SK-N-SH (cell line): ENCODE data around the gene CDH13.

Experiments used
- FOXJ3 ChIP-seq: sonication (generic); formaldehyde crosslinking; IDR thresholded peaks from 2 replicates; pipeline ENCODE4 v1.5.1; 2020; ENCODE audit warnings: mild to moderate bottlenecking, missing genetic modification reagents
- NFIC ChIP-seq: IDR thresholded peaks from 2 replicates; pipeline ENCODE4 v1.4.0; 2012; ENCODE audit warnings: borderline replicate concordance
- TAF1 ChIP-seq: IDR thresholded peaks from 2 replicates; pipeline ENCODE4 v1.6.1; 2012; ENCODE audit warnings: low read depth, mild to moderate bottlenecking, low read length, moderate library complexity, borderline replicate concordance
- YY1 ChIP-seq: IDR thresholded peaks from 2 replicates; pipeline ENCODE4 v1.4.0; 2012; ENCODE audit warnings: low read depth, mild to moderate bottlenecking
- TF ChIP-seq, protein P1 (sequence below): fragments of 200-600 bp; sonication (generic); IDR thresholded peaks from 2 replicates; pipeline ENCODE4 v1.6.1; 2017; ENCODE audit warnings: antibody characterized with exemption, mild to moderate bottlenecking, moderate library complexity
- TF ChIP-seq, protein P2 (sequence below): IDR thresholded peaks from 2 replicates; pipeline ENCODE4 v1.6.1; 2012; ENCODE audit warnings: mild to moderate bottlenecking, low read depth, low read length, moderate library complexity

DNA sequence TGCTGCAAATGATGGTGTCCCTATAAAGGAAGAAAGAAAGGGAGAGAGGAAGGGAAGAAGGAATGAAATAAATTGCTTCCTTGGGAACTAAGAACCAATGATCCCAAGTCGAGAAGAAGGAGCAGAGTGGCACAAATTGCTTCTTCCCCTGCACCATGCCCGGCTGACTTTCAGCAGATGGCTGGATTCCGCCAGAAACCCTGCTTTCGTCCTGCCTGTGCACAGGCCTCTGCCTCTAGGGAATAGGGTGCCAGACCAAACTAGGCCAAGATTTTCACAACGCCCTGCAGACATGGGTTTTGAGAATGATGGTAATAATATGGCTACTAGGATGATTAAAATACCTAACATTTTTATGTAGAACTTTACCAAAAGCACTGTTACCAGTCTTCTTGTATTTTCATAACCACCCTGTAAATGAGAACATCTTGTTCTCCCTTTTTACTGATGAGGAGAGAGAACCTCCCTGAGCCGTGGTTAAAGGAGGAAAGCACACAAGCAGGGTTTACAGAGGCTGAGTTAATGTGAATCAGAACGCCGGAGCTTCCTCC lies 1058.9 kb downstream of the CDH13 start:
- TF ChIP-seq, protein P1, sequence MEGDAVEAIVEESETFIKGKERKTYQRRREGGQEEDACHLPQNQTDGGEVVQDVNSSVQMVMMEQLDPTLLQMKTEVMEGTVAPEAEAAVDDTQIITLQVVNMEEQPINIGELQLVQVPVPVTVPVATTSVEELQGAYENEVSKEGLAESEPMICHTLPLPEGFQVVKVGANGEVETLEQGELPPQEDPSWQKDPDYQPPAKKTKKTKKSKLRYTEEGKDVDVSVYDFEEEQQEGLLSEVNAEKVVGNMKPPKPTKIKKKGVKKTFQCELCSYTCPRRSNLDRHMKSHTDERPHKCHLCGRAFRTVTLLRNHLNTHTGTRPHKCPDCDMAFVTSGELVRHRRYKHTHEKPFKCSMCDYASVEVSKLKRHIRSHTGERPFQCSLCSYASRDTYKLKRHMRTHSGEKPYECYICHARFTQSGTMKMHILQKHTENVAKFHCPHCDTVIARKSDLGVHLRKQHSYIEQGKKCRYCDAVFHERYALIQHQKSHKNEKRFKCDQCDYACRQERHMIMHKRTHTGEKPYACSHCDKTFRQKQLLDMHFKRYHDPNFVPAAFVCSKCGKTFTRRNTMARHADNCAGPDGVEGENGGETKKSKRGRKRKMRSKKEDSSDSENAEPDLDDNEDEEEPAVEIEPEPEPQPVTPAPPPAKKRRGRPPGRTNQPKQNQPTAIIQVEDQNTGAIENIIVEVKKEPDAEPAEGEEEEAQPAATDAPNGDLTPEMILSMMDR, result no peak
- TF ChIP-seq TAF1 (no peak), YY1 (no peak), NFIC (no peak), FOXJ3 (CRISPR knock-in tag) (no peak)
- TF ChIP-seq, protein P2, sequence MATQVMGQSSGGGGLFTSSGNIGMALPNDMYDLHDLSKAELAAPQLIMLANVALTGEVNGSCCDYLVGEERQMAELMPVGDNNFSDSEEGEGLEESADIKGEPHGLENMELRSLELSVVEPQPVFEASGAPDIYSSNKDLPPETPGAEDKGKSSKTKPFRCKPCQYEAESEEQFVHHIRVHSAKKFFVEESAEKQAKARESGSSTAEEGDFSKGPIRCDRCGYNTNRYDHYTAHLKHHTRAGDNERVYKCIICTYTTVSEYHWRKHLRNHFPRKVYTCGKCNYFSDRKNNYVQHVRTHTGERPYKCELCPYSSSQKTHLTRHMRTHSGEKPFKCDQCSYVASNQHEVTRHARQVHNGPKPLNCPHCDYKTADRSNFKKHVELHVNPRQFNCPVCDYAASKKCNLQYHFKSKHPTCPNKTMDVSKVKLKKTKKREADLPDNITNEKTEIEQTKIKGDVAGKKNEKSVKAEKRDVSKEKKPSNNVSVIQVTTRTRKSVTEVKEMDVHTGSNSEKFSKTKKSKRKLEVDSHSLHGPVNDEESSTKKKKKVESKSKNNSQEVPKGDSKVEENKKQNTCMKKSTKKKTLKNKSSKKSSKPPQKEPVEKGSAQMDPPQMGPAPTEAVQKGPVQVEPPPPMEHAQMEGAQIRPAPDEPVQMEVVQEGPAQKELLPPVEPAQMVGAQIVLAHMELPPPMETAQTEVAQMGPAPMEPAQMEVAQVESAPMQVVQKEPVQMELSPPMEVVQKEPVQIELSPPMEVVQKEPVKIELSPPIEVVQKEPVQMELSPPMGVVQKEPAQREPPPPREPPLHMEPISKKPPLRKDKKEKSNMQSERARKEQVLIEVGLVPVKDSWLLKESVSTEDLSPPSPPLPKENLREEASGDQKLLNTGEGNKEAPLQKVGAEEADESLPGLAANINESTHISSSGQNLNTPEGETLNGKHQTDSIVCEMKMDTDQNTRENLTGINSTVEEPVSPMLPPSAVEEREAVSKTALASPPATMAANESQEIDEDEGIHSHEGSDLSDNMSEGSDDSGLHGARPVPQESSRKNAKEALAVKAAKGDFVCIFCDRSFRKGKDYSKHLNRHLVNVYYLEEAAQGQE, result no peak
